RWPE1 (cell line): ENCODE results near the gene CASP4.
A peak's percentile ranks its signal among the peaks of the same experiment; 100 is the strongest.

Experiments used
- CTCF ChIA-PET: fragments of 350-600 bp; sonication (Branson Sonifier 250); formaldehyde crosslinking; extraction: SDS; loops from one replicate; lab custom pipeline; 2021; lab: Yijun Ruan, JAX
- POLR2A ChIA-PET: fragments of 400-600 bp; formaldehyde crosslinking; extraction: SDS; loops from one replicate; lab custom pipeline; 2020; ENCODE audit warnings: antibody characterized with exemption; ENCODE audit not compliant: low non-redundant PET; lab: Yijun Ruan, JAX
- DNase-seq: peaks from one replicate; pipeline ENCODE4 v3.0.0; 2012; ENCODE audit warnings: low spot score
- H3K27ac ChIP-seq: fragments of 450-650 bp; 2 replicates; pipeline ENCODE4 v1.5.1; 2017
- TF ChIP-seq, protein P1 (sequence below): fragments of 450-650 bp; conservative IDR thresholded peaks from 2 replicates; pipeline ENCODE4 v1.5.1; 2017; ENCODE audit warnings: low read depth, mild to moderate bottlenecking

Gene CASP4

GRCh38 chr11:105000167-105000566 lies 31.8 kb upstream of the CASP4 start:
- TF ChIP-seq, protein P1, sequence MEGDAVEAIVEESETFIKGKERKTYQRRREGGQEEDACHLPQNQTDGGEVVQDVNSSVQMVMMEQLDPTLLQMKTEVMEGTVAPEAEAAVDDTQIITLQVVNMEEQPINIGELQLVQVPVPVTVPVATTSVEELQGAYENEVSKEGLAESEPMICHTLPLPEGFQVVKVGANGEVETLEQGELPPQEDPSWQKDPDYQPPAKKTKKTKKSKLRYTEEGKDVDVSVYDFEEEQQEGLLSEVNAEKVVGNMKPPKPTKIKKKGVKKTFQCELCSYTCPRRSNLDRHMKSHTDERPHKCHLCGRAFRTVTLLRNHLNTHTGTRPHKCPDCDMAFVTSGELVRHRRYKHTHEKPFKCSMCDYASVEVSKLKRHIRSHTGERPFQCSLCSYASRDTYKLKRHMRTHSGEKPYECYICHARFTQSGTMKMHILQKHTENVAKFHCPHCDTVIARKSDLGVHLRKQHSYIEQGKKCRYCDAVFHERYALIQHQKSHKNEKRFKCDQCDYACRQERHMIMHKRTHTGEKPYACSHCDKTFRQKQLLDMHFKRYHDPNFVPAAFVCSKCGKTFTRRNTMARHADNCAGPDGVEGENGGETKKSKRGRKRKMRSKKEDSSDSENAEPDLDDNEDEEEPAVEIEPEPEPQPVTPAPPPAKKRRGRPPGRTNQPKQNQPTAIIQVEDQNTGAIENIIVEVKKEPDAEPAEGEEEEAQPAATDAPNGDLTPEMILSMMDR = no peak
- POLR2A ChIA-PET = no interaction called here
- DNase-seq = peak; percentile 2
- CTCF ChIA-PET = interaction anchor here (0.6 kb wide), 1 partner anchor 22 kb away, joined by 3 read pairs; no protein-coding TSS in a partner anchor
- H3K27ac ChIP-seq = no peak overlapping the region

DNA sequence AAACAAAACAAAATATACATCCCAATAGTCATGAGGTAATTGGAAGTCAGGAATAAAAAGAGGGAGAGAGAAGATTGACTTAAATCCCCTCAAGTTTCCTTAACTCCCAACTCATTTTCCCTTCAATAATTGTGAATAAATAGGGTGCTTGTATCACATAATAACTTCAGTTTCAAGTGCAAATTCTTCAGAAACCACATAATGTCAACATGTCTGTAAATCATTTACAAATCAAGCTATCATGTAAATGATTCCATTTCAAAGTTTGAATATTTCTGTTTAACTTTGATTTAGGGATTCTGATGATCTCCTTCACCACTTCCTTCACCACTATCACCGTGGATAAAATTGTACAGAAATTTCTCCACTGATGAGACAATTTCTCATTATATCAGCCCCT lies 31.3 kb upstream of the CASP4 start:
- POLR2A ChIA-PET = no interaction called here
- no peak overlapping the region for H3K27ac ChIP-seq
- no peak for DNase-seq
- TF ChIP-seq, protein P1 = no peak
- CTCF ChIA-PET = no interaction called here

DNA sequence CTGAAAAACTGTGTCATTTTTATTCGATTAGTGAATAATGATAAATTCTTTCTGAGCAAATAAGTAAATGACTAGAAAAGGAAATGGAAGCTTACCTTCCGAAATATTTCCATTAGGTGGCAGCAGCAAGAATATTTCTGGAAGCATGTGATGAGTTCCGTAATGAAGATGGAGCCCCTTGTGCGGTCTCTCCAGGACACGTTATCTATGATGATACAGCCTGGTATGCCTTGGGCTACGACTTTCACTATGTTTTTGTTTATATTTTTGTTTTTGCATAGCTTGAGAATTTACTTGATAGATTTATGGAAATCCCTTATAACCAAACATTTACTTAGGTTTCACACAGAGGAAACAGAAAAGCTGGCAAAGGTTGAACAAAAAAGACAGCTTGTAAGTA lies 28.9 kb upstream of the CASP4 start:
- TF ChIP-seq, protein P1 = peak; percentile 32
- no peak for DNase-seq
- H3K27ac ChIP-seq = no peak overlapping the region
- ChIA-PET POLR2A (no interaction called here), CTCF (interaction anchor here (0.5 kb wide), 1 partner anchor 388 kb away, joined by 3 read pairs; no protein-coding TSS in a partner anchor)

- POLR2A ChIA-PET = no interaction called here
- no peak overlapping the region for H3K27ac ChIP-seq
- TF ChIP-seq, protein P1 = no peak
- CTCF ChIA-PET = interaction anchor here (0.6 kb wide), 1 partner anchor 48 kb away, joined by 3 read pairs; no protein-coding TSS in a partner anchor
- no peak for DNase-seq
These were observed 26.6 kb upstream of the CASP4 start for GRCh38 chr11:104995001-104995408.

- POLR2A ChIA-PET = no interaction called here
- TF ChIP-seq, protein P1 = no peak
- H3K27ac ChIP-seq = no peak overlapping the region
- CTCF ChIA-PET = interaction anchor here (0.7 kb wide), 1 partner anchor 45 kb away, joined by 4 read pairs; no protein-coding TSS in a partner anchor
- DNase-seq = no peak
These were observed 24.4 kb upstream of the CASP4 start for GRCh38 chr11:104992781-104993180.

GRCh38 chr11:104991994-104992393 lies 23.6 kb upstream of the CASP4 start:
- TF ChIP-seq, protein P1 = no peak
- ChIA-PET POLR2A (no interaction called here), CTCF (no interaction called here)
- no peak overlapping the region for H3K27ac ChIP-seq
- no peak for DNase-seq
